ENCODE results near the gene KCNIP1.

KCNIP1 gene

GRCh38 chr5:170694911-170695310, 191.1 kb downstream of the KCNIP1 start:
- DNase-seq (ENCODE audit: extremely low read depth in 1 of 2, low read depth in 1 of 2): no peak

- no peak for DNase-seq (ENCODE audit: extremely low read depth in 1 of 2, low read depth in 1 of 2)
These were observed 193.2 kb downstream of the KCNIP1 start for GRCh38 chr5:170697031-170697430.

DNA sequence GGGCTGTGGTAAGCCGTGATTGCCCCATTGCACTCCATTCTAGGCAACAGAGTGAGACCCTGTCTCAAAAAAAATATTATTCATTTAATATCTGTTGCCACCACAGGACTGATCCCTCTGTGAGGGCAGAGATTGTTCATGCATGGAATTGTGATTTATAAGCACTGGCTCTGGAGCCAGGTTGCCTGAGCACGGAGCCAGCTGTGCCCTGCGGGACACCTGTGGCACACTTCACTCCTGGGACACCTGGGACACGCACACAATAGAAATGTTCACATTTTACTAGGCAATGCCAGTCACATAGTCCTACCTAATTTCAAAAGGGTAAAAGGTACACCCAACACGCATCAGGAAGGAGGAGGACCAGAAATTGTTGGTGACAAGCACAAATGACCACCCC, 196.7 kb downstream of the KCNIP1 start:
- no peak for DNase-seq (ENCODE audit: extremely low read depth in 1 of 2, low read depth in 1 of 2)

DNA sequence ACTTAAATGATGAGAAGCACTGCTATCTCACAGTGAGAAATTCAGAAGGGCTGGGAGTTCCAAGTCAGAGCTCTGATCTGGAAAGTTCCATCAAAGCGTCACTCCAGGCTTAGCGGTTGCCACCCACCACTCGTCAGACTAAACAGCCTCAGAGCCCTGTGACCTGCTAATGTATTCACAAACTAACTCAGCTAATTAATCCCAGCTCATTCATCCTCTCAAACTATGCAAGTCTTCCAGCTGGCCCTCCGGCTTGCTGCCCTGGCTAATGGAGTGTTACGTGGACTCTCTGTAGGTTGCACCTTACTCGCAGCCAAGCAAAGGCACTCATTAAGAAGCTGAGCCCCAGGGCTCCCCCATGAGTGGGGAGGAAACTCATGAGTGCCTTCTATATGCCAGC, 197.5 kb downstream of the KCNIP1 start:
- DNase-seq (ENCODE audit: extremely low read depth in 1 of 2, low read depth in 1 of 2): no peak

GRCh38 chr5:170704417-170705192, 200.8 kb downstream of the KCNIP1 start:
- no peak for DNase-seq (ENCODE audit: extremely low read depth in 1 of 2, low read depth in 1 of 2)

DNA sequence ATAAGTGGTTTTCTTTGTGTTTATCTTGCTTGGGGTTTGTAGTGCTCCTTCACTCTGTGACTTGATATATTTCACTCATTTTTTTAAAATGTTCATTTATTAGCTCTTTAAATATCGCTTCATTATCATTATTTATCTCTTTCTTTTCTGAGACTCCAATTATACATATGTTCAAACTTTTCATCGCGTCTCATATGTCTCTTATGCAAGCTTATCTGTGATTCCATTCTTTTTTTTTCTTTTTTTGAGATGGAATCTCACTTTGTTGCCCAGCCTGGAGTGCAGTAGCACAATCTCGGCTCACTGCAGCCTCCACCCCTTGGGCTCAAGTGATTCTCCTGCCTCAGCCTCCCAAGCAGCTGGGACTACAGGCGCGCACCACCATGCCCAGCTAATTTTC, 205.8 kb downstream of the KCNIP1 start:
- no peak for DNase-seq (ENCODE audit: extremely low read depth in 1 of 2, low read depth in 1 of 2)

- no peak for DNase-seq (ENCODE audit: extremely low read depth in 1 of 2, low read depth in 1 of 2)
These were observed 207.5 kb downstream of the KCNIP1 start for GRCh38 chr5:170711300-170711699.

DNA sequence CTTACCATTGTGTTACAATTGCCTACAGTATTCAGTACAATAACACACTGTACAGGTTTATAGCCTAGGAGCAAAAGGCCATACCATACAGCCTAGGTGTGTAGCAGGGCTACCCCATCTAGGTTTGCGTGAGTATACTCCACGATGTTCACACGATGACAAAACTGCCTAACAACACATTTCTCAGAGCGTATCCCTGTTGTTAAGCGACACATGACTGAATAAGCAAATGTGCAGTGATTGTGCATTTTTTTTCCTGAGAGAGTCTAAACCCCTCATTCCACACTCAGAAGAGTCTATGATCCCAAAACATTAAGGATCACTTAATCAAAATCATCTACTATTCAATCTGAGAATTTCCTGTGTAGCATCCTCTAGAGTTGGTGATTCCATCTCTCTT, 211.3 kb downstream of the KCNIP1 start:
- no peak for DNase-seq (ENCODE audit: extremely low read depth in 1 of 2, low read depth in 1 of 2)

GRCh38 chr5:170716396-170716795, 212.6 kb downstream of the KCNIP1 start:
- no peak for DNase-seq (ENCODE audit: extremely low read depth in 1 of 2, low read depth in 1 of 2)

DNA sequence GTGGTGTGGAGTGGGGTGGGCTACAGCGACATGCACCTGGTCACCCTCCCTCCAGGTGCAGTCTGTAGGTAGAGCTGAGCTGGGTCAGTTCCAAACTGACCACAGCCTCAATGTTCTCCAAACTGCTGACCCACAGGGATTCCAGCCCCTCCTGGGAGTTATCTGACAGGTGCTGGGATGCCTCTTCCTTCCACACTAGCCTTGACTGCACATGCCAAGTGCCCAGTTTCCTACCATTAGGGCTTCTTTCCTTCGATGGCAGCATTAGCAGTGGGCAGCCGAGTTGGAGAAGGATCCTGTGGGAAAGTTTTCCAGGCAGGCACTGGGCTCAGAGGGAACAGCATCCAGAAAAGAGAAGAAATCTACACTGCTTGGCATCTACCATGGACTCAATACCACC, 215.7 kb downstream of the KCNIP1 start:
- no peak for DNase-seq (ENCODE audit: extremely low read depth in 1 of 2, low read depth in 1 of 2)

GRCh38 chr5:170720179-170720578, 216.4 kb downstream of the KCNIP1 start:
- DNase-seq (ENCODE audit: extremely low read depth in 1 of 2, low read depth in 1 of 2): no peak

DNA sequence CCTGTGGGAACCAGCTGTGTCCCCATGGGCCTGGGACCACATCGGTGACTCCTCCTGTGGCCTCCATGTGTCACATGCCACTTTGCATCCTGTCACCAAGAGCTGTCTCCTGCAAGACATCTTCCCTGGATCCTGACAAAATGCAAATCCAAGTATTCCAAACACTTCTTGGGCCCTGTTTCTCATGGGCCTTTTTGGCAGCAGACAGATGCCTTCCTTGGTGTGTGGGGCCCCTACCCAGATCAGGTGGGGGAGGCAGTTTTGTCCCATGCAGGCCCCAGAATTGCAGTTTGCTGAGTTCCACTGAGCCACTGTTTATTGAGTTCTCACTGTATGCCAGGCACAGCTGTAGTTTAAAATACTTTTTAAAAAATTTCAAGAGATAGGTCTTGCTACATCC, 217.2 kb downstream of the KCNIP1 start:
- DNase-seq (ENCODE audit: extremely low read depth in 1 of 2, low read depth in 1 of 2): no peak

DNA sequence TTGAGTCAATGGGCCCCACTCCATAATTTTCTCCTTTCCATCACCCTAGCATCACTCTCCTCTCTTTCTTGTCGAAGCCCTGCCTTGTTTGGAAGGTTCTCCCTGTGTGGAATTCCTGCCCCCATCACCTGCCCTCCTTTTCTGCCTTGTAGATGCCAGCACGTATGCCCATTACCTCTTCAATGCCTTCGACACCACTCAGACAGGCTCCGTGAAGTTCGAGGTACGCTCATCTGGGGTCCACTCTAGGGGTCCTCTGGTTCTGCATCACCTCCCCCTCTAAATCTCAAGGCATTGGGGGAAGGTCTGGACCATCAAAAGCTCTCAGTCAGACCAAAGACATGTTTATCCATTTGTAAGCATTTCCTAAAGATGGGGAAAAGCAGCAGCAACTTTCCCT, 217.9 kb downstream of the KCNIP1 start:
- no peak for DNase-seq (ENCODE audit: extremely low read depth in 1 of 2, low read depth in 1 of 2)

DNA sequence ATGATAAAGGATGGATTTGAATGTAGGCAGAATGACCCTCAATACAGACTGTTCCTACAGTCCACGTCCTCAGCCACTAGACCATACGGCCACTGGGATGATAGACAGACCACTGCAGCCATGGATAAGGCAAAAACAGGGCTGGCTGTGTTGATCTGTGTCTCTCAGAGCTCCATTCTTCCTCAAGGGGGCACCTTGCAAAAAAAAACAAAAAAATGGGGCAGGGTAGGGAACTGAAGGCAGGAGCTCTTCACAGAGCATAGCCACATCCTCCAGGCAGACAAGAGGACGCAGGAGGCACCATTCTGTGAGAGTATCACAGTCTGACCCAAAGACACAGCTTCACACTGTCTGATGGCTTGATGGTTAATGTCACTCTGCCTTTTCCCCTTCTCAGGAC, 218.5 kb downstream of the KCNIP1 start:
- DNase-seq (ENCODE audit: extremely low read depth in 1 of 2, low read depth in 1 of 2): no peak

DNA sequence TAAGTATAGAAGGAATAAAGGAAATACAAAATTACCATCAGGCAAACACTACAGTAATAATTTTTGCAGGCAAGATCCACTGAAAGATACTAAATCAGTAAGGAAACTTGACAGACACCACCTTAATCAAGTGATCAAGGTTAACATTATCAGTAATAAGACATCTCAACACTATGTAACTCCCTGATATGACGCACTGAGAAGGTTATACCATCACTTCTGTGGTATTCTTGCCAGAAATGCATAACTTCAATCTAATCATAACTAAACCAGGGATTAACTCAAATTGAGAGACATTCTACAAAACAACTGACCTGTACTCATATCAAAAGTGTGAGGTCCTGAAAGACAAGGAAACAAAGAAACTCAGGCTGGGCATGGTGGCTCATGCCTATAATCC, 227.2 kb downstream of the KCNIP1 start:
- no peak for DNase-seq (ENCODE audit: extremely low read depth in 1 of 2, low read depth in 1 of 2)

DNA sequence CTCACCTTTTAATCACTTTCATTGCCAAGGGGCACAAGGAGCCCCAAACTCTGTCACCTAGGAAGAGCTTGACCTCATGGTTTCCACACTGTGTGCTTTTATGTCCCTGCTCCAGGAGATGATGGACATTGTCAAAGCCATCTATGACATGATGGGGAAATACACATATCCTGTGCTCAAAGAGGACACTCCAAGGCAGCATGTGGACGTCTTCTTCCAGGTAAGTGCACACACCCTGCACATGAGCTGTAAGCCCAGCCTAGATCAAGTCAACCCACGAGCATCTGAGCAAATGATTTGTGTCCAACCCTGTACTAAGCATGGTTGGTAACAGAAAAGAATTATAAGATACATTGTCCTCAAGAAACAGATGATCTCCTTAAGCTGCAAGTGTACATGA, 228.9 kb downstream of the KCNIP1 start:
- DNase-seq (ENCODE audit: extremely low read depth in 1 of 2, low read depth in 1 of 2): no peak

DNA sequence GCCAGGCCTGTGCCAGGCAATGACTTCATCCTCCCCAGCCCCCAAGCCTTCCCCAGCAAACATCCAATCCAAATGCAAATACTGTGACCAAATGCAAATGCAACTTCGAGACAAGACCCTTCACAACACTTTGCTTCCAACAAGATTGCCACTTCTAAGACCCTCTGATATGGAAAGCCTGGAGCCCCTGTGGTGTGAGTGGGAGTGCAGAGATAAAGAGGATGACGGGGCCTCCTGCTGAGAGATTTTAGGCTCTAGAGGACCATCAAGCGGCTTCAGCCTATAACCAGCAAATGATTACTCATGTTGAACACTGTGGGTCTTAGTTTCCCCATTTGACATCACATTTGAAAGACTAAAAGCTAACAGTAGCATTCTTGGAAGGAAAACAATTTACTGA, 233.1 kb downstream of the KCNIP1 start:
- DNase-seq (ENCODE audit: extremely low read depth in 1 of 2, low read depth in 1 of 2): no peak

DNA sequence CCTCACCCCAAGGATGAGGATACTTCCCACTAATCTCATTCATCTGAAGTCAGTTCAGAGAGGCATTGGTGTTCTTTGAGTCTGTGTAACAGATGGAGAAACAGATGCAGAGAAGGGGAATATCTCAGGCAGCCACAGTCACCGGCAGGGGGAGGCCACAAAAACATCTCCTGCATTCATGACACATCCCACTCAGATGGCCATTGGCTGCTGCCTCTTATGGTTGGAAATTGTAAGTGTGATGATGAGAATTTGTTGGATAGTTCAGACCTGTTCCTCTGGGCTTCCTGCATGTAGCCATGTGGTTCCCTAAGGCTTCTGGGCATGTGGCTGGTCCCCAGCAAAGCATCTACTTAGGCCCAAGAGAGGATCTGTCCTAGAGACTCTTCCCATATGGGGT, 233.8 kb downstream of the KCNIP1 start:
- no peak for DNase-seq (ENCODE audit: extremely low read depth in 1 of 2, low read depth in 1 of 2)

DNA sequence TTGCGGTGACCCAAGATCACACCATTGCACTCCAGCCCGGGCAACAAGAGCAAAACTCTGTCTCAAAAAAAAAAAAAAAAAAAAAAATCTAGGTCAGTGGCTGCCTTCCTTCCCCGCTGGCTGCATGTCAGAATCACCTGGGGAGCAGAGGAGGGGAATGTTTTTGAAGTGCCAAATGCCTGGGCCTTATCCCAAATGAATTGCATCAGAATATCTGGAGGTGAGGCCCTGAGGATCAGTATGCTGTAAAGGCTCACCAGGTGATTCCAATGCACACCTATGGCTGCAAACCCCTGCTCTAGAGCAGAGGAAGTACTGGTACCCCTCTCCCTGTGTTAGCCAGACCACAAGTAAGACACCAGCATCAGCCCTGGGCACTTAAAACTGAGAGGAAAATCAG, 235.0 kb downstream of the KCNIP1 start:
- DNase-seq (ENCODE audit: extremely low read depth in 1 of 2, low read depth in 1 of 2): no peak

DNA sequence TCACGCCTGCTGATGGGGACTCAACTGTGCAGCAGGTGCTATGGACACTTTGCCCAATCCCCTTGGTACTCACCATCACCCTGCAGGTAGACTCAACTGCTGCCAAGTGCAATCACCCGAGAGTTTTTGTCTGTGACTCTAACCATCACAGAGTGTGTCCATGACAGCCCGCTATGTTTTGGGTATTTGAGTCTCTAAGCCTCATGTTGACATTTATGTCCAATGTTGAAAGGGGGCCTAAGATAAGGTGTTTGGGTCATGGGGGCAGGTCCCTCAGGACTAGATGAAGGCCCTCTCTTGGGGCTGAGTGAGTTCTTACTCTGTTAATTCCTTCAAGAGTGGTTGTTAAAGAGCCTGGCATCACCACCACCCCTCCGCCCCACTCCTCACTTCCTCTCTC, 235.6 kb downstream of the KCNIP1 start:
- DNase-seq (ENCODE audit: extremely low read depth in 1 of 2, low read depth in 1 of 2): no peak

DNA sequence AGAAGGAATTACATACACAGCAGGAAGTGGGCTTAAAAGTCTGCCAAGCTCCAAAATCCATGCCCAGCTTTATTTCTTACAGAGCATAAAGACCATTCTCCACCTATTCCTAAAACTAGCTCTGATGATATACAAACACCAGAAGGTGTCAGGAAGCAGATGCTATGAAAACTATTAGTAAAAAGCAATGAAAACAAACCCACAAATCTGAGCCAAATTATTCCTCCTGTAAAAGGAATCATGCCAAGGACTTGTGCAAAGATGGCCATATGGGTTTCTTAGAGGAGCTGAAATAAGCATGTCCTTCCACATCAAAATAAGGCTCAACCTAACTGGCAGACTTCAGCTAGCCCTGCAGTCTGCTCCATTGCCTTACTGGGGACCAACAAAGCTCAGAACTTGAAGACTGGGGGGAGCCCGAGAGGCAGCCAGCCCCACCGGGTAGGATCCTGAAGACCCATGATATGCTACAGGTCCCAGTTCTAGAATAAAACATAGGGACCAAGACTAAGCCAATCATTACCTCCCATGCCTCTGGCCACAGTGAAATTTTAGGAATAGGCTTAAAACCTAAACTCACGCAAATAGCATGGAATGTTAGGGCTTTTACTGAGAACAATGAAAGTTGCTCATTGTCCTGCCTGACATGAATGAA, 236.9 kb downstream of the KCNIP1 start:
- no peak for DNase-seq (ENCODE audit: extremely low read depth in 1 of 2, low read depth in 1 of 2)

GRCh38 chr5:170741801-170742200, 238.0 kb downstream of the KCNIP1 start:
- DNase-seq (ENCODE audit: extremely low read depth in 1 of 2, low read depth in 1 of 2): no peak

- no peak for DNase-seq (ENCODE audit: extremely low read depth in 1 of 2, low read depth in 1 of 2)
These were observed 240.0 kb downstream of the KCNIP1 start for GRCh38 chr5:170743876-170744212.
